NCI-H524 treated with DMSO at 0.1 percent for 48 hours (cell line): ENCODE results near the gene MDGA2.
"Not testable (repeated sequence)": the region's sequence is repeated elsewhere in the genome, so short reads cannot be mapped to it uniquely, and the experiment has no call there.

Source experiments
- DNase-seq: peaks from one replicate; lab custom pipeline; 2025; lab: John Stamatoyannopoulos, UW

MDGA2 gene

GRCh38 chr14:46920542-46920941 is 754.9 kb downstream of the MDGA2 start:
- no peak for DNase-seq

GRCh38 chr14:46915539-46915938 is 759.9 kb downstream of the MDGA2 start:
- DNase-seq: not testable (repeated sequence)

- no peak for DNase-seq
These were observed 772.6 kb downstream of the MDGA2 start for GRCh38 chr14:46902837-46903236.

GRCh38 chr14:46894476-46894875 is 780.9 kb downstream of the MDGA2 start:
- no peak for DNase-seq

- no peak for DNase-seq
These were observed 788.3 kb downstream of the MDGA2 start for GRCh38 chr14:46887144-46887543.

- no peak for DNase-seq
These were observed 789.8 kb downstream of the MDGA2 start for GRCh38 chr14:46885566-46885965.

GRCh38 chr14:46861753-46862152 is 813.7 kb downstream of the MDGA2 start:
- no peak for DNase-seq

GRCh38 chr14:46840944-46841720 is 834.3 kb downstream of the MDGA2 start:
- no peak for DNase-seq

GRCh38 chr14:46820291-46820690 is 855.1 kb downstream of the MDGA2 start:
- DNase-seq: no peak

GRCh38 chr14:46819117-46819516 is 856.3 kb downstream of the MDGA2 start:
- DNase-seq: no peak

GRCh38 chr14:46818147-46818546 is 857.3 kb downstream of the MDGA2 start:
- DNase-seq: no peak

- DNase-seq: no peak
These were observed 882.3 kb downstream of the MDGA2 start for GRCh38 chr14:46793144-46793543.
